VCaP (cell line): ENCODE results near the gene PRKCA.

Source experiments
- H3K27ac ChIP-seq: fragments of 450-650 bp; 2 replicates; pipeline ENCODE4 v1.5.1; 2017
- CTCF ChIP-seq: fragments of 450-650 bp; conservative IDR thresholded peaks from 2 replicates; pipeline ENCODE4 v1.5.1; 2017; ENCODE audit warnings: mild to moderate bottlenecking, moderate library complexity

Gene PRKCA

DNA sequence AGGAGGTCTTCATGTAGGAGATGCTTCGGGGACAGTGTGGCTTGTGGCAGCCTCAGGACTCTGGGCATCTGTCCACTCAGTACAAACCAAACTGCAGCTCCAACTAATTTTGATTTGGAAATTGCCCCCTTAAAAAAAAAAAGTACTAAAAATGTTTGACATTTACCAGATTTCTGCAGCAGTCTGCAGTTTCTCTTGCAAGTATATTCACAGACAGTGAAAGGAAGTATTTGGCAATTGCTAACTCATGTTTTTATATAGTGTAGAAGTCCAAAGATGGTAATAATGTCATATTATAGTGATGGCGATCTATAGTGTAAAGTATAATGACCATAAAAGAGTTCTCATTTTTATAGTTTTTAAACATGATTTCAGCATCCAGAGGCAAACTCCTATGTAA is 218.6 kb downstream of the PRKCA start:
- TF ChIP-seq CTCF: no peak
- peak overlapping the region; percentile 75; the same call in 1 of the 2 replicates for H3K27ac ChIP-seq

DNA sequence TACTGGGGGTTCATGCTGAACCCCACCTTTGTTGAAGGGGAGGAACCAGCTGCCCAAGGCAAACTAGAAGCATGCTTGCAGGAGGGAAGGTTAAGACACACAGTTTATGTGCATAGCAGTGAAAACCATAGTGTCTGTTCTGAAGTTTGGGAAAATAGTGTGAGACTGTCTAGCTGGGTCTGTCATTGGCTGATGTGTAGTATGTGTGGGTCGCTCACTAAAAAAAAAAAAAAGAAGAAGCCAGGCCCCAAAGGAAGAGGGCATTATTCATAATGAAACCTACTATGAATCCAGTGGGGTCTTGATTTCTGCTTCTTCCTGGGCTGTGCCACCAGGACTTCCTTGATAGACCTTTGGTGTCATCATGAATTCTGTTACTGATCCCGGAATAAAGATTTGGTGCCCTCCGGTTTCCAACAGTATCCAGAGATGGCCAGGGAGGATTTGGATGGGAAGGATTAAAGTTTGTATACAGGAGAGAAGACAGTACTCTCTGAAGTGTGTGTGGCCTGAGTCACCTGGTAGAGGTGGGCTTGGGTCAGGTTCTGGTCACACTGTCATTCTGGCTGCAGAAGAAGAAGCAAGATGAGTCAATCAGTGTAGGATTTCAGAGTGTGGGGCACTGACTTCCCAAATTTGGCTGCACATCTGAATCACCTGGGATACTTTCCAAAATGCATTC is 220.3 kb downstream of the PRKCA start:
- H3K27ac ChIP-seq: no peak overlapping the region
- TF ChIP-seq CTCF: no peak

DNA sequence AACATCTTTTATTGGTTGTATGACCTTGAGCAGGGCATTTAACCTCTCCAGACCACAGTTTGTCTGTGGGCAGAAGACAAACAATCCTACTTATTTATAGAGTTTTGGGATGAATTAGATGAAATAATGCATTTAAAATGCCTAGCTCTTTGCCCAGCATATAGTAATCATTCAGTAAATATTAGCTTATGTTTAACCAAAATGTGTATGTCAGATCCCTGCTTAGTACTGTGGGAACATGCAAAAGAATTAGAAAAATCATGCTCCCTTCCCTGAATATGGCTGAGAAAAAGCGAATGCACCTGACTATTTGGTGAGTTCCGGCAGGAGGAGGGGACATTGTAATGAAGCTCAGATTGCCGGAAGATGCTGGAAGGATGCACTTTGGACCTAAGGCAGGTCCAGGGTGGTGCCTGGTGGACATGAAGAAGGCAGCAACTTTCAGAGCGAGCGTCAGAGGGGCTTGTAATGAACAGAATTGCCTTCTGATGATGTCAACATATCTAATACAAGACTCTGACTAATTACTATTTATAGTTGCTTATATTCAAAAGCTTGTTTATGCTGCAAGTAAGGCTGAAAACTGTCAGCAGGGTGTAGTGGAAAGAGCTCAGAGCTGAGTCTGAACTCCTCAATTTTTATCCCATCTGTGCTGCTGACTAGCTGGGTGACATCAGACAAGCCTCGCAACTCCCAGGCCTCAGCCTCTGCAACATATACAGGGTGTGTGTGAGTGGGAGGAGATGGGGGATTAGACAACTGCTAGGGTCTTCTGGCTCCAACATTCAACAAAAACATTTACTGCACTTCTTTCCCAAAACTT is 221.2 kb downstream of the PRKCA start:
- H3K27ac ChIP-seq: no peak overlapping the region

DNA sequence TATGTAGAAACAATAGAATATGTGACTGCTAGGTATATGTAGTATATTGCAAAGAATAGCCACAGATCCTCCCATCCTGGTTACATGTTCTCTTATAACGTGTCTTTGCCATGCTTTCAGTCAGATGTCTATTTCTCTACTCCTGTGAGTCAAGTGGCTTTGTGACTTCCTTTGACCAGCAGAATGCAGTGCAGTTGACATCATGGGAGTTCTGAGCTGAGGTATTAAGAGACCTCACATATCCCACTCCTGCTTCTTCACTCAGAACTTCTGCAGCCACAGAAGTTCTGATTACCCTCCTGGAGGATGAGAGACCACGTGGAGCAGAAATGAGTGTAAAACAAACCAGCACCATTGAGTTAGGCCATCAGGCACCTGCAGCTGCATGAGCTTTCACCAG is 222.5 kb downstream of the PRKCA start:
- no peak overlapping the region for H3K27ac ChIP-seq

More for the DNA sequence above, 221.2 kb downstream of the PRKCA start:
- TF ChIP-seq CTCF: no peak

DNA sequence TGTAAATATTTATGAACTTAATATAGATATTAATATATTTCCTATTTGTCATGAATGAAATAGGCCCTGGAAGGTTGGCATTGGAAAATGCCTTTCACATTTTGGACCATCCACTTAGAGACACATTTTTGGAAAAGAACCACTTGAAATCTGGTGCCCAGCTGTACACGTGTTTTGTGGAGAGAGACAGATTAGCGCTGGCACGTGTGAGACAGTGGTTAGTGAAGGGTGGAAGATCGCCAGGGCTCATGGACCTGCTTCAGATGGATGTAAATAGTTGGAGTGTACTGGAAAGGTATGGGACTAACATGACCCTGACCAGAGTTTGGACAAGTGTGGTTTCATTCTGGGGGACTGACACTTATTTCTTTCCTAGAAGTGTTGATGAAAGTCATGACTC is 222.9 kb downstream of the PRKCA start:
- no peak for TF ChIP-seq CTCF
- no peak overlapping the region for H3K27ac ChIP-seq

More for the DNA sequence above, 222.5 kb downstream of the PRKCA start:
- no peak for TF ChIP-seq CTCF

DNA sequence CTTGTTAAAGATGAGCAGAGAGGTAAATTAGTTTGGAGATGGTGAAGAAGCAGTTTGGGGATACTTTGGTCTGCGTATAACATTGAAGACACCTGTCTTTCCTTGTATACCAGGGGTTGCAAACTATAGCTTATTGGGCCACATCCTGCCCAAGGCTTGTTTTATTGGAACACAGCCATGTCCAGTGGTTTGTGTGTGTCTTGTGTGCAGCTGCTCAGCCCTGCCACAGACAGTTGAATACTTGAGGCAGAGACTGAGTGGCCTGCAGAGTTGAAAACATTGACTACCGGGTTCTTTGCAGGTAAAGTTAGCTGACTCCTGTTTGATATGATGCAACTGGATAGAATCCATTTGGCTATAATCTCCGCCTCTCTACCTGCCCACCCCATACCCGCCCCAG is 224.4 kb downstream of the PRKCA start:
- H3K27ac ChIP-seq: no peak overlapping the region
- TF ChIP-seq CTCF: no peak

DNA sequence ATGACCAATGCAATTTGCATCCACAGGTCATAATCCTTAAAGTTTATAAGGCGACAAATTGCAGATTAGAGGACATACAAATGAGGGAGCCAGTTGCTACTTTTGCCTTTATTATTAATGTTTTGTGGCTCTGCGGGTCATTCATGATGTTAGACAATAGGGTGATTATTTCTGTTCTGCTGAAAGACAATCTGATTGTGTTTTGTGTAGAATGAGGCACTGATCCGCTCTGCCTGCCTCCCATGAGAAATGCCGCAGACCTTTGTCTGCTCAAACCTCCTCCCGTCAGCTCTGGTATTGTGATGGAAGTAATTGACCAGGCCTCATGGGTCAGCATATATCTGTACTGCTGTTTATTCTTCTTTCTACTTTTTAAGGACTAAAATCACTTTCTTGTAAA is 224.9 kb downstream of the PRKCA start:
- TF ChIP-seq CTCF: no peak
- H3K27ac ChIP-seq: no peak overlapping the region
